ENCODE results near the gene KRTAP9-3. TPM values are rescaled to one million over a fixed set of nuclear protein-coding genes. Genes with fewer than 3 reads are reported as not detected.
"Not testable (repeated sequence)": the region's sequence is repeated elsewhere in the genome, so short reads cannot be mapped to it uniquely, and the experiment has no call there.

KRTAP9-3 gene
- total and polyA plus RNA-seq, 8 donors: not detected

DNA sequence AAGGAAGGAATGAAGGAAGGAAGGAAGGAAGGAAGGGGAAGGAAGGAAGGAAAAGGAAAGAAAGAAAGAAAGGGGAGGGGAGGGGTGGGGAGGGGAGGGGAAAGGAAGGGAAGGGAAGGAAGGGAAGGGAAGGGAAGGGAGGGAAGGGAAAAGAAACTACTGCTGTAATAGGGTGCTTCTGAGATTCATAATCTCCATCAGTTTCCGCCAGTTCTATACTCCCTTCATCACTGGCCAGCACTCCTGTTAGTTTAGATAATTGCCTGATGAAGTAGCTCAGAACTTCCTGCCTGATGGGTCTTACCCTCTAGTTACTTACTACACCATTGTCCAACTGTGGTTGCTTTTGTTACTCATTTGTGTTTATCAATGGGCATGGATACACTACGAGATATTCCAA, 31.0 kb downstream of the KRTAP9-3 start:
- Histone ChIP-seq H3K27me3 (peaks cover 0 to 9% (median 0%) of the 10 kb centered on the region in 3 donors), H3K27ac (no peak overlapping the region), H3K4me1 (no peaks in the 10 kb centered on the region), H3K4me3 (no peak overlapping the region), H3K36me3 (no peaks in the 10 kb centered on the region), H3K9me3 (no peaks in the 10 kb centered on the region)
- TF ChIP-seq POLR2AphosphoS5 (IDR thresholded peaks at IDR 0.05) (no peak), EP300 (IDR thresholded peaks at IDR 0.05) (no peak), POLR2A (IDR thresholded peaks at IDR 0.05) (no peak)
- TF ChIP-seq, protein P1, sequence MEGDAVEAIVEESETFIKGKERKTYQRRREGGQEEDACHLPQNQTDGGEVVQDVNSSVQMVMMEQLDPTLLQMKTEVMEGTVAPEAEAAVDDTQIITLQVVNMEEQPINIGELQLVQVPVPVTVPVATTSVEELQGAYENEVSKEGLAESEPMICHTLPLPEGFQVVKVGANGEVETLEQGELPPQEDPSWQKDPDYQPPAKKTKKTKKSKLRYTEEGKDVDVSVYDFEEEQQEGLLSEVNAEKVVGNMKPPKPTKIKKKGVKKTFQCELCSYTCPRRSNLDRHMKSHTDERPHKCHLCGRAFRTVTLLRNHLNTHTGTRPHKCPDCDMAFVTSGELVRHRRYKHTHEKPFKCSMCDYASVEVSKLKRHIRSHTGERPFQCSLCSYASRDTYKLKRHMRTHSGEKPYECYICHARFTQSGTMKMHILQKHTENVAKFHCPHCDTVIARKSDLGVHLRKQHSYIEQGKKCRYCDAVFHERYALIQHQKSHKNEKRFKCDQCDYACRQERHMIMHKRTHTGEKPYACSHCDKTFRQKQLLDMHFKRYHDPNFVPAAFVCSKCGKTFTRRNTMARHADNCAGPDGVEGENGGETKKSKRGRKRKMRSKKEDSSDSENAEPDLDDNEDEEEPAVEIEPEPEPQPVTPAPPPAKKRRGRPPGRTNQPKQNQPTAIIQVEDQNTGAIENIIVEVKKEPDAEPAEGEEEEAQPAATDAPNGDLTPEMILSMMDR (IDR thresholded peaks at IDR 0.05): no peak
- intact Hi-C loops (cut with DNase I; ENCODE audit: low total_unique reads): no loop called here
- 54 to 84% (median 69%) methylated on average over 2 of the region's 2 CpGs for WGBS, 5 donors
- no peak for DNase-seq

DNA sequence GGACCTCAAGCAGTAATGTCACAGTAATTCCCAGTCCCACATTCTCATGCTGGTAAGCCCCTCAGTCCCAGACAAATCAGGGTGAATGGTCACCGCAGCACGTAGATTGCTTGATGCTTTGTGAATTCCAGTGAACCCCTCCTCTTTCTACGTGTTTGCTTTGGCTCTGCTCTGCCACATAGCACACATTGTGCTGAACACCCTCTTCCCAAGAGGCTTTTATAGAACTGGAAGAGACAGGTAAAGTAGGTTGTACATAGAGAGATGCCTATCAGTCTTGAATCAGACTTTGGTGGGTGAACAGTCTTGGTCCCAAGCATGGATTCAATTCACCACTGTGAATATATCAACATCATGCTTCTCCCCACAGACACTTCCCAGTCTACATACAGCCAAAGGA, 32.4 kb downstream of the KRTAP9-3 start:
- Histone ChIP-seq H3K9me3 (no peaks in the 10 kb centered on the region), H3K36me3 (no peaks in the 10 kb centered on the region), H3K4me1 (no peaks in the 10 kb centered on the region), H3K4me3 (no peak overlapping the region), H3K27ac (no peak overlapping the region), H3K27me3 (peaks cover 0 to under 1% (median 0%) of the 10 kb centered on the region in 3 donors)
- intact Hi-C loops (cut with DNase I; ENCODE audit: low total_unique reads): no loop called here
- WGBS, 5 donors: 32 to 63% (median 40%) methylated on average over 3 of the region's 3 CpGs
- no peak for DNase-seq
- no peak for TF ChIP-seq POLR2AphosphoS5 (IDR thresholded peaks at IDR 0.05)
- TF ChIP-seq, protein P1 (IDR thresholded peaks at IDR 0.05): no peak
- no peak for TF ChIP-seq EP300 (IDR thresholded peaks at IDR 0.05)
- TF ChIP-seq POLR2A (IDR thresholded peaks at IDR 0.05): no peak

DNA sequence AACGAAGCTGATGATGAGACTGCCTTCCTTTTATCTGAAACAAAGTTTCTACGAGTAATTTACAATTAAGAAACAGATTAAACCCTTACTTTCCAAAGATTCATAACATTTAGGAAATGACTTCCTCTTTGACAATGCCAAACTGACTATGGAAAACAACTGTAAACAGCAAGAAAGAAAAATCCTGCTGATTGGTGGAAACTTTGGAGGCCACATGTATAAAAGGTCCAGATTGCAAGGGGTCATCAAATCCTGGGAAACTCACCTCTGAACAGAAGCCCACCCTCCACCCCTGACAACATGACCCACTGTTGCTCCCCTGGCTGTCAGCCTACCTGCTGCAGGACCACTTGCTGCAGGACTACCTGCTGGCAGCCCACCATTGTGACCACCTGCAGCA, 32.8 kb downstream of the KRTAP9-3 start, which contains the start of gene KRTAP9-6:
KRTAP9-6 (plus strand) TSS at position 301 of the 400 bp plus-strand sequence; CDS start at position 301, 0 bp downstream.
- Histone ChIP-seq H3K36me3 (no peaks in the 10 kb centered on the region), H3K9me3 (no peaks in the 10 kb centered on the region), H3K27me3 (no peaks in the 10 kb centered on the region), H3K4me3 (no peak within 1 kb of the TSS), H3K4me1 (no peaks in the 10 kb centered on the region), H3K27ac (no peak within 1 kb of the TSS)
- intact Hi-C loops (cut with DNase I; ENCODE audit: low total_unique reads): no loop called here
- 43 to 58% (median 50%) methylated on average over 2 of the region's 2 CpGs for WGBS, 5 donors
- DNase-seq: no peak
- TF ChIP-seq EP300 (IDR thresholded peaks at IDR 0.05): no peak
- TF ChIP-seq POLR2AphosphoS5 (IDR thresholded peaks at IDR 0.05): no peak
- no peak for TF ChIP-seq POLR2A (IDR thresholded peaks at IDR 0.05)

DNA sequence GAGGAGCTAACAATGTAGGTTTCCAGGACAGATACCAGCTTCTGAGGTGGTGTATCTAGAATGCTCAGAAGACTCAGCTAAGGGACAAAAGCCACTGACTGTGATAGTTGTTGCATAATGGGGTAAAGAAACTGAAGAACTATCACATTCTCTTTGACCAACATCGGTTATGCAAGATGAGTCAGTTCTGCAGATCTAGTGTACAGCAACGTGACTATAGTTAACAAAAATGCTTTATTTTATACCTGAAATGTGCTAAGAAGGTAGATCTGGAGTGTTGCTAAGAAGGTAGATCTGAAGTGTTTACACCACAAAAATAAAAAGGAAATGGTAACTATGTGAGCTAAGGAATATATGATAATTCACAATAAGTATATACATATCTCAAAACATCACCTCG, 35.5 kb downstream of the KRTAP9-3 start:
- H3K27ac ChIP-seq: no peak overlapping the region
- no peaks in the 10 kb centered on the region for H3K9me3 ChIP-seq
- no peak for TF ChIP-seq EP300 (IDR thresholded peaks at IDR 0.05)
- TF ChIP-seq, protein P1 (IDR thresholded peaks at IDR 0.05): no peak
- no peak for TF ChIP-seq POLR2AphosphoS5 (IDR thresholded peaks at IDR 0.05)
- no peak for TF ChIP-seq POLR2A (IDR thresholded peaks at IDR 0.05)
- H3K36me3 ChIP-seq: no peaks in the 10 kb centered on the region
- no peak overlapping the region for H3K4me3 ChIP-seq
- no peak for DNase-seq
- H3K4me1 ChIP-seq: no peaks in the 10 kb centered on the region
- H3K27me3 ChIP-seq: no peaks in the 10 kb centered on the region
- intact Hi-C loops (cut with DNase I; ENCODE audit: low total_unique reads): no loop called here
- WGBS, 5 donors: 83 to 91% (median 86%) methylated on average over 3 of the region's 3 CpGs; no CpG with 5 or more reads in 2 of the 5 donors

DNA sequence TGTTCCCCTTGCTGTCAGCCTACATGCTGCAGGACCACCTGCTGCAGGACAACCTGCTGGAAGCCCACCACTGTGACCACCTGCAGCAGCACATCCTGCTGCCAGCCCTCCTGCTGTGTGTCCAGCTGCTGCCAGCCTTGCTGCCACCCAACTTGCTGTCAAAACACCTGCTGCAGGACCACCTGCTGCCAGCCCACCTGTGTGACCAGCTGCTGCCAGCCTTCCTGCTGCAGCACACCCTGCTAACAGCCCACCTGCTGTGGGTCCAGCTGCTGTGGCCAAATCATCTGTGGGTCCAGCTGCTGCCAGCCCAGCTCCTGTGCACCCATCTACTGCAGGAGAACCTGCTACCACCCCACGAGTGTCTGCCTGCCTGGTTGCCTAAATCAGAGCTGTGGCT, 39.1 kb downstream of the KRTAP9-3 start:
- H3K27me3 ChIP-seq; H3K36me3 ChIP-seq; DNase-seq; H3K9me3 ChIP-seq; H3K4me1 ChIP-seq; H3K27ac ChIP-seq; intact Hi-C loops (cut with DNase I; ENCODE audit: low total_unique reads); H3K4me3 ChIP-seq: not testable (repeated sequence)
- WGBS, 5 donors: 33% methylated on average over 1 of the region's 1 CpG; no CpG with 5 or more reads in 4 of the 5 donors
